ENCODE data around the gene WWC1.
"Not testable (repeated sequence)": the region's sequence is repeated elsewhere in the genome, so short reads cannot be mapped to it uniquely, and the experiment has no call there.

The WWC1 gene

GRCh38 chr5:168286386-168286785, 5.1 kb upstream of the WWC1 start:
- DNase-seq (ENCODE audit: low read depth in 2 of 2, low spot score in 1 of 2) = no peak

GRCh38 chr5:168286863-168287262, 4.6 kb upstream of the WWC1 start:
- DNase-seq (ENCODE audit: low read depth in 2 of 2, low spot score in 1 of 2) = not testable (repeated sequence)

- no peak for DNase-seq (ENCODE audit: low read depth in 2 of 2, low spot score in 1 of 2)
Observed at GRCh38 chr5:168287362-168287761, 4.1 kb upstream of the WWC1 start.

- no peak for DNase-seq (ENCODE audit: low read depth in 2 of 2, low spot score in 1 of 2)
Observed at GRCh38 chr5:168288349-168289245, 2.8 kb upstream of the WWC1 start.

GRCh38 chr5:168290902-168291341, 523 bp upstream of the WWC1 start:
- no peak for DNase-seq (ENCODE audit: low read depth in 2 of 2, low spot score in 1 of 2)

GRCh38 chr5:168291964-168292785, 730 bp downstream of the WWC1 start:
- DNase-seq (ENCODE audit: low read depth in 2 of 2, low spot score in 1 of 2) = no peak

GRCh38 chr5:168292786-168293696, 1.6 kb downstream of the WWC1 start:
- no peak for DNase-seq (ENCODE audit: low read depth in 2 of 2, low spot score in 1 of 2)

GRCh38 chr5:168295574-168296201, 4.2 kb downstream of the WWC1 start:
- DNase-seq (ENCODE audit: low read depth in 2 of 2, low spot score in 1 of 2) = no peak

- no peak for DNase-seq (ENCODE audit: low read depth in 2 of 2, low spot score in 1 of 2)
Observed at GRCh38 chr5:168296682-168297081, 5.2 kb downstream of the WWC1 start.

- DNase-seq (ENCODE audit: low read depth in 2 of 2, low spot score in 1 of 2) = no peak
Observed at GRCh38 chr5:168298949-168299348, 7.5 kb downstream of the WWC1 start.

- no peak for DNase-seq (ENCODE audit: low read depth in 2 of 2, low spot score in 1 of 2)
Observed at GRCh38 chr5:168299372-168299771, 7.9 kb downstream of the WWC1 start.

GRCh38 chr5:168300326-168301182, 9.1 kb downstream of the WWC1 start:
- DNase-seq (ENCODE audit: low read depth in 2 of 2, low spot score in 1 of 2) = no peak

GRCh38 chr5:168301593-168302390, 10.3 kb downstream of the WWC1 start:
- DNase-seq (ENCODE audit: low read depth in 2 of 2, low spot score in 1 of 2) = no peak

GRCh38 chr5:168302785-168303184, 11.3 kb downstream of the WWC1 start:
- DNase-seq (ENCODE audit: low read depth in 2 of 2, low spot score in 1 of 2) = no peak

GRCh38 chr5:168303393-168304025, 12.1 kb downstream of the WWC1 start:
- no peak for DNase-seq (ENCODE audit: low read depth in 2 of 2, low spot score in 1 of 2)

- no peak for DNase-seq (ENCODE audit: low read depth in 2 of 2, low spot score in 1 of 2)
Observed at GRCh38 chr5:168304349-168304748, 12.9 kb downstream of the WWC1 start.

- DNase-seq (ENCODE audit: low read depth in 2 of 2, low spot score in 1 of 2) = no peak
Observed at GRCh38 chr5:168305281-168305680, 13.8 kb downstream of the WWC1 start.

- DNase-seq (ENCODE audit: low read depth in 2 of 2, low spot score in 1 of 2) = no peak
Observed at GRCh38 chr5:168307022-168307421, 15.6 kb downstream of the WWC1 start.

Measured in stimulated activated CD8-positive, alpha-beta memory T cell treated with anti-CD3 and anti-CD28 coated beads, Interleukin-4, amount 100 ng/mL, for 1 hour (primary cell).